ENCODE results near the gene PPEF1.
"Not testable (repeated sequence)": the region's sequence is repeated elsewhere in the genome, so short reads cannot be mapped to it uniquely, and the experiment has no call there.

The PPEF1 gene

DNA sequence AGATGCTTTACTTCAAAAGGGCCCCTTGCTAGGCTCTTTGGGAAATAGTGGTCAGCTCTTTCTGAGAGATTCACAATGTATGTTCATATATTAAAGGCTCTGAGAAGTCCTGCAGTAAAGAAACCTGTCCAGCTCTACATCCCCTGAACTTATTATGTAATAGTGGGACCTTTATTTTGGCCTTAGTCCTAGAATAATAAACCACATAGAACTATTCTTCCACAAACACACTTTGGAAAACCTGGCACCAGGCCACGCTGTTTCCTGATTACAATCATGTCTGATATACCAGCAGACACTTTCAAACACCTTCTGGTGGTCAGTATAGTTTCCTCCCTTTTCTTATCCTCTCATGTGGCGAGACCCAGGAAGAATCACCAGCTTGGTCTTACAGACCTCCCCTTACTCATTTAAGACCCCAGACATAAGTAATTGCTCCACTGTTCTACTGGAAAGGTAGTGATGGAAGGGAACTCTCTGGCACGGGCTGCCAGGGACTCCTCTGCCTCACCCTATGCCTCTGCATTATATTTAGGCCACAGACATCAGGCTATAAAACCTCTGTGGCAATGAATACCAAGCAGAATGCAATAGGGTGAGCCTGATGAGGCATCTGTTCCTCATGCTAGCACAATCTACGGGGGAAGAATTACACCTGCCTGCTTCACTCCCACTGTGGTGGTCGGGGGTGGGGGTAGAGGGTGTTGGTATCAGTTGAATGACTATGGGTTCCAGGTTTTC, 5.7 kb upstream of the PPEF1 start:
- in situ Hi-C loops (cut with HindIII; ENCODE audit: low sequenced_read_pairs): no loop called here

DNA sequence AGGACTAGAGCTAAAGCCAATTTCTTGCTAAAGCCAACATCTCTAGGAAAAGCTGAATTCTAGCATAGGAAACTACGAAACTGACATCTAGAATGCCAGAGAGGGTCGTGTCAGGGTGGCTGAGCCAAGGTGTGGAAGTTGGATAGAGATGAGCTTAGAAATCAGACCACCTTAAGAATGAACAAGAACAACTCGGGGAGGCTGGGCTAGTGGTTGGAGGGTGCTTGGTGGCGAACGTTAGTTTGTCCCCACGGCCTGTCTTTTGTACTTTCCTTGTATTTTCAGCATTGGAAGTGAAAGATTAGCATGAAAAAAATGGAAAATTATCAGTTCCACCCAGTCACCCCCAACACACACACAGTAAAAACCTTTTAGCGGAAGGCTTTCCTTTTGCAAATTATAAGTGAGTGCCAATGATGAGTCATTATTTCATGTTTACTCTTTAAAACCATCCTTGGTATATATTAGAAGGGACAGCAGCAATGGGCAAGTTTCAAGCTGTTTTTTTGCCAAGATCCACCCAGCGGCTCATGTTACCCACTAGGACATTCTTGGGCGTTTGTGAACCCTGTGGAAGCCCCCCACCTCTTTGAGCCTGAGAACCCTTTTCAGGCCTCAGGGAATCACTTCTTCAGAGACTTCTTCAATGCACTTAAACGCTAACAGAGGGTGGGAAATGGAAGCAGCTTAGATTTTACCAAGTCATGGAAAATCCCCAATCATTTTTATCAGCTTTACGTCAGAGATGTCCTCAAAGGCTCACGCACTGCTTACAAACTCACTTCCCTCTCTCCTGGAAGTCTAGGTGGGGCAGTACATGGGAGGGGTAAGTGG, 4.9 kb upstream of the PPEF1 start:
- in situ Hi-C loops (cut with HindIII; ENCODE audit: low sequenced_read_pairs): no loop called here

DNA sequence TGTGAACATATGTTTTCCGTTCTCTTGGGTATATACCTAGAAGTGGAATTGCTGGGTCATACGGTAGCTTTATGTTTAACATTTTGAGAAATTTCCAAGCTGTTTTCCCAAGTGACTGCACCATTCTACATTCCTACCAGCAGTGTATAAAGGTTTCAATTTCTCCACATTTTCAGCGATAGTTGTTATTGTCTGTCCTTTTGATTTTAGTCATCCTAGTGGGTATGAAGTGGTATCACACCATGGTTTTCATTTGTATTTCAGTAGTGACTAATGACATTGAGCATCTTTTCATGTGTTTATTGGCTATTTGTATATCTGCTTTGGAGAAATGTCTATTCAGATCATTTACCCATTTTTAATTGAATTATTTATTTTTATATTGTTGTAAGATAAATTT, 2.4 kb downstream of the PPEF1 start:
- in situ Hi-C loops (cut with HindIII; ENCODE audit: low sequenced_read_pairs): no loop called here

DNA sequence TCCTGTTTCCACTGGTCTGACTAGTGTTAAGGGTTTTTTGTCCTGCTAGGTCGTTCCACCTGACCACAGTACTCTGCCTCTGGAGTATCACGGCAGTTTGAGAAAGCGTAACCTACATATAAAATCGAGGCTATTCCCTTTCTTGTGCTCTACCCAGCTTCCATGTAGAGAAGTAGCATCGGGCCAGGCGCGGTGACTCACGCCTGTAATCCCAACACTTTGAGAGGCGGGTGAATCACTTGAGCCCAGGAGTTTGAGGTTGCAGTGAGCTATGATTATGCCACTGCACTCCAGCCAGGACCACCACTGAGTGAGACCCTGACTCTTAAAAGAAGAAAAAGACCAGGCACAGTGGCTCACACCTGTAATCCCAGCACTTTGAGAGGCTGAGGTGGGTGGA, 7.5 kb downstream of the PPEF1 start:
- in situ Hi-C loops (cut with HindIII; ENCODE audit: low sequenced_read_pairs): no loop called here

DNA sequence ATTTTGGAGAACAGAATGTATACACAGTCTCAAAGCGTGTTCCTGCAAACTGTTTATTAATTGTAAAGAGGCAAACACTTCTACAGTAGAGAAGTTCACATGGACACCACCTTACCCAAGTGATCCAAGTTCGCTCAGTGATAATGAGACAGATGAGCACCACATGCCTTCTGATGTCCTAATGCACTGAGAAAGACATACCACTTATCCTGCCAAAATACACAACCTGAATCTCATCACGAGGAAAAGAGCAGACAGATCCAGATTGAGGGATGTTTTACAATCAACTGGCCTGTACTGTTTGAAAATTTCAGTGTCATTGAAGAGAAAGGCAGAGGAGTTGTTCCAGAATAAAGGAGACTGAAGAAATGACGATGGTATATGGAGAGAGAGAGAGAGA, 12.4 kb downstream of the PPEF1 start:
- in situ Hi-C loops (cut with HindIII; ENCODE audit: low sequenced_read_pairs): no loop called here

DNA sequence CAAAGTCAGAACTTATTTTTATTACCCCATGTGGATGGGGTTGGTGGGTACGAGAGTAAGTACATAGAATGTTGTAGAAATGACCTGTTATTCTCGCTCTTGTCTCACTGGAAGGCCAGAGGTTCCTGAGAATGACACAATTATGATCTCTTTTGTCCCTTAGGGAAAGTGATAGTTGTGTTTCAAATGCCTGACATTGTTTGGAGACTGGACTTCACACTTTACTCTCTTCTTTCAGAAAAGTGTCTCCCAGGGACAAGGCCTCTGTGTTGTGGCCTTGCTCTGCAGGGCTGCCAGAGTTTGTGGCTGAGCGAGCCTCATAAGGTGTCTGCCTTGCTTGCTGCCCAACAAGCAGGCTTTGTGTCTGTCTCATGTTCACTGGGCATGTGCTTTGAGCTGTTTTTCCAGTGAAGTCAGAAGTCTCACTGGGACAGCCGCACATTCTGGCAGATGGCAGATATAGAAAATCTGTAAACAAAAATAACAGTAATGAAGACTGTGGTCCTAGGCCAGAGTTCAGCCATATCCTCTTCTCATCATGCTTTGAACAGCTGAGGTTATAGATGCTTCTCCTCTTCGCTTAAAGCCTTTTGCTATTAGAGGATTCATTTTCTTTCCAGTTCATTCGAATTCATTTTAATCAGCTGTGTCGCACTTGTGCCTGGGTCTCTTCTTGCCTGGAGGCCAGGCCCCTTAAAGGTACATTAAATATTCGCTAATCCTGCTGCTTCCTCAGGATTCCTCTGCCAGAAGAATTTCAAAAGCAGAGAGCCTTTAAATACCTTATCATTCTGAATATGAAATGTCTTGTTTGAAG, 14.4 kb downstream of the PPEF1 start:
- in situ Hi-C loops (cut with HindIII; ENCODE audit: low sequenced_read_pairs): no loop called here

DNA sequence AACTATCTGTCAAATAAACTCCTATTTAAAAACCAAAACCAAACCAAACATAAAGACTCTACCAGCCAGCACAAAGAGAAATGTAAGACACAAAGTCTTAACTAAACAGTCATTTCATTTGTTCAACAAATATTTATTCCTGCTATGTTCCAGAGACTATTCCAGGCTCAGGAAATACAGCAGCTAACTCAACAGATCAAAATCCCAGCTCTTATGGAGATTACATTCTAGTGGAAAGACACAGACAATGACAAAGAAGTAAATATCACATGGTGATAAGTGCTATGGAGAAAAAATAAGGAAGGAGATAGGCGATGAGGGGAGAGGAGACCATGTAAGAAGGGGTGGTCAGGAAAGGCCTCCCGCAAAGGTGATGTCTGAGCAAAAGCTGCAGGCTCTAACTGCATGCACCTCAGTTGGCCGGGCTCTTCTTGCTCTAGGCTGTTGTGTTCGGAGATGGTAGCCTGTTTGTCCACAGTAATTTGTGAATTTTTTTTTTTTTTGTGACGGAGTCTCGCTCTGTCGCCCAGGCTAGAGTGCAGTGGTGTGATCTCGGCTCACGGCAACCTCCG, 15.1 kb downstream of the PPEF1 start:
- in situ Hi-C loops (cut with HindIII; ENCODE audit: low sequenced_read_pairs): no loop called here

DNA sequence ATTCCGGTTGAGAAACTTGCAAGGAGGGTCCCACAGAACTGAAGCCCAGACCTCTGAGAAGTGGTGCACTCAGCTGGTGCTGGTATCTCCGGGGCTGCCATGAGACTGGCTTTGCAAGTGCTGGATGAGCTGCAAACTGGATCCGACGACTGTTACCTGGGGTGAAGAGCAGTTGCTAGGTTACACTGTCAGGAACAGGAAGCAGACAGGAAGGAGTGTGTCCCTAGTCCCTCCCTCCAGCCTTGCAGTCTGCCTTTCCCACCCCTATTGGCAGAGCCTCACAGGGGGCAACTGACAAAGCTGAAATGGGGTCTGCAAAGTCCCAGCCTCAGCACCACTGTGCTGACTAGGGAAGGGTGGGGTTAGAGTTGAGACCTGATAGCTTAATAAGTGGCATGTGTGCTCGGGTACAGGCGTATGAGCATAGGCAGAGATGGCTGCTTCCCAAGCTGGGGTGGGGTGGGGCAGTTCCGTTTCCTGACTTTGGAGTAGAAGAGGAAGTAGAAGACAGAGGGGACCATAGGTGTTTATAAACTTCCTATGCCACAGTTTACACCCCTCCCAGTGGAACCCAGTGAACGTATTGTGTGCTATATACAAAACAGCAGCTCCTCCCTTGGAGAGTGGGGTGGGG, 18.0 kb downstream of the PPEF1 start:
- in situ Hi-C loops (cut with HindIII; ENCODE audit: low sequenced_read_pairs): no loop called here

DNA sequence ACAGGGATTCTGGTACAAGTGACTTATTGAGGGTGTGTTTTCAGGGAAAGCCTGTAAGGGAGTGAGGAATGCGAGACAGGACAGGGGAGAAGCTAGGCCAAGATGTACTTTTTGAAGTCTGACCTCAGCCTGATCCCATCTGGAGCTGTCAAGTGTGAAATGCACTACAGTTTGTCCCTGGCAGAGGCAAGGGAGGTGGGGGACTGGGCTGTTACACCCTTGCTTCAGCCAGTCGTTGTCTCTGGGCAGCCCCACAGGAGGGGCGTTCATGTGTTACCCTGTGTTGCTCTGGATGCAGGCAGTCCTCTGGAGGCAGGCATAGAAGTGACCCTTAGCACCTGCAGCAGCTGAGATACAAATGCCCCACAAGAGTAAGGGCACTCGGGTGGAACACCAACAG, 25.8 kb downstream of the PPEF1 start:
- in situ Hi-C loops (cut with HindIII; ENCODE audit: low sequenced_read_pairs): no loop called here

DNA sequence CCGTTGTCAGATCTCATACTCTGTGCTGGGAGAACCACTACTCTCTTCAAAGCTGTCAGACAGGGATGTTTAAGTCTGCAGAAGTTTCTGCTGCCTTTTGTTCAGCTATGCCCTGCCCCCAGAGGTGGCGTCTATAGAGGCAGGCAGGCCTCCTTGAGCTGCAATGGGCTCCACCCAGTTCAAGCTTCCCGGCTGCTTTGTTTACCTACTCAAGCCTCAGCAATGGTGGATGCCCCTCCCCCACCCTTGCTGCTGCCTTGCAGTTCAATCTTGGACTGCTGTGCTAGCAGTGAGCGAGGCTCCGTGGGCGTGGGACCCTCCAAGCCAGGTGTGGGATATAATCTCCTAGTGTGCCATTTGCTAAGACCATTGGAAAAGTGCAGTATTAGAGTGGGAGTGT, 32.2 kb downstream of the PPEF1 start:
- in situ Hi-C loops (cut with HindIII; ENCODE audit: low sequenced_read_pairs): not testable (repeated sequence)

DNA sequence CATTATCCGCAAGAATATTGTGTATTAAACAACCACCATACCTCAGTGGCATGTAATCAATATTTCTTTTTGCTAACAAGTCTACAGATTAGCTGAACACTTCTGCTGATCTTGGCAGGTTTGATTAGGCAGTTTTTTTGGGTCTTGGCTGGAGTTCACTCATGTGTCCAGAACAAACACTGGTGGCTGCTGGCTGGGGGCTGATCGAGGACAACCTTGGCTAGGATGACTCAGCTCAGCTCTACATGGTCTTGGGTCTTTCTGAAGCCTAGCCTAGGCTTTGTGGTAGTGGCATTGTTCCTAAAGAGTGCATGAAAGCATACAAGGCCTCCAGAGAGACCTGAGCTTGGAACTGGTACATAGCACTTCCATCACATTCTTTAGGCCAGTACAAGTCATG, 41.1 kb downstream of the PPEF1 start:
- in situ Hi-C loops (cut with HindIII; ENCODE audit: low sequenced_read_pairs): no loop called here

DNA sequence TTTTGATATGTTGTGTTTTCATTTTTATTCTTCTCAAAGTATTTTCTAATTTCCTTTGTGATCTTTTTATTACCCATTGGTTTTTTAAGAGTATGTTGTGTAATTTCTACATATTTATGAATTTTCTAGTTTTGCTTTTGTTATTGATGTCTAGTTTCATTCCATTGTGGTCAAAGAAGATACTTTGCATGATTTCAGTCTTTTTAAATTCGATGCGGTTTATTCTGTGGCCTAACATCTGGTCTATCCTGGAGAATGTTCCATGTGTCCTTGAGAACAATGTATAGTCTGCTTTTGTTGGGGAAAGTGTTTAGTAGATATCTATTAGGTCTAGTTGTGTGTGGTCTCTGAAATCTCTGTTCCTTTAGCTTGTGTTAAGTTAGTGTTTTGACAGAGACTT, 46.2 kb downstream of the PPEF1 start:
- in situ Hi-C loops (cut with HindIII; ENCODE audit: low sequenced_read_pairs): no loop called here

DNA sequence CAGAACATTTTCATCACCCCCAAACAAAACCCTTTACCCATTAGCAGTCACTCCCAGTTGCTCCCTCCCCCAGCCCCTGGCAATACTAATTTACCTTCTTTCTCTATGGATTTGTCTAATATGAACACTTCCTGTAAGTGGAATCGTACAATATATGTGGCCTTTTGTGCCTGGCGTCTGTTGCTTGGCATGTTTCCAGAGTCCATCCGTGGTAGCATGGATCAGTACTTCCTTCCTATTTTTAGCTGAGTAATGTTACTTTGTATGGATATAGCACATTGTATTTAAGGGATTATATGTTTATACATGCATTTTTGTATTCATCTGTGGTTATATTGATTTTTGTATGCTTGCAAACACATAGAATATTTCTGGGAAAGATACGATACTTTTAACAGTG, 48.2 kb downstream of the PPEF1 start:
- in situ Hi-C loops (cut with HindIII; ENCODE audit: low sequenced_read_pairs): no loop called here

DNA sequence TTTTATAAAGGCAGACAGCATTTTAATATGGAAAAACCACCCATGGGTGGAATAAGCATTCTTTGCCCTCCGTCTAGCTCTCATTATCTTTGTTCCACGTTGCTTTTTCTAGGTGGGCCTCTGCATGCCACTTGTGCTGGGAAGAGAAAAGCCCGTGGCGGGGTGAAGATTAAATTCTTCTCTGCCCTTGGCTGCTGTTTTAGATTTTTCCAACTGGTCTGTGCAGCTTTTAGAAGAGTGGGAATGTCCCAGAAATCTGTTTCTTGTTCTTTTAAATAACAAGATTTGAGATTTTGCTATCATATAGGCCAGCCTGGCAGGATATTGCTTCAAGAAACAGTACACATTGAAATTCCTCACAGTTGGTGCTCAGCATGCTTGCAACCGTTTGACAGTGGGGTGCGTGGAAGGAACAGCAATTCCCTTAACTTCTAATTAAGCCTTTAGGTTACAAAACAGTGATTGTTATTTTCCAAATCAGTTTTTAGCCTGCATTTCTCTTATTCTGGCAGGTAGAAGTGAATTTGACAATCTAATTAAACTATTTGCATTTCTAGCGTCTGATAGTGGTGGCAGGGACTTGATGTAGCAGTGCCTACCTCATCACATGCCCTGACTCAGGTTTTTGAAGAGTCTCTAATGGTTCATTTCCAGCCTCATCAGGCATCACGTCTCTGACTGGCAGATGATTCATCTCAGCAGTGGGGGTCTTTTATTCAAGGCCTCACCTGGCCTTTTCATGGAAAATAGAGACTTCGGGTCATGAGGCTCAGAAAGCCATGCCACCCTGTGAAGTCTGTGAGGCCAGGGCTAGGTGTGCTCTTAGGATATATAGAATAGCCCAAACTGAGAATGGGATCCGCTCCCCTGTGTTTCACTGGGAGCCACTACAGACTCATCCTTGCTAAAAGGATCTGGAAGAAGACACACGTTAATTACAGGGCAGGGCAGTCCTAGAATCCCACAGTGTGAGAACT, 50.8 kb downstream of the PPEF1 start:
- in situ Hi-C loops (cut with HindIII; ENCODE audit: low sequenced_read_pairs): no loop called here

DNA sequence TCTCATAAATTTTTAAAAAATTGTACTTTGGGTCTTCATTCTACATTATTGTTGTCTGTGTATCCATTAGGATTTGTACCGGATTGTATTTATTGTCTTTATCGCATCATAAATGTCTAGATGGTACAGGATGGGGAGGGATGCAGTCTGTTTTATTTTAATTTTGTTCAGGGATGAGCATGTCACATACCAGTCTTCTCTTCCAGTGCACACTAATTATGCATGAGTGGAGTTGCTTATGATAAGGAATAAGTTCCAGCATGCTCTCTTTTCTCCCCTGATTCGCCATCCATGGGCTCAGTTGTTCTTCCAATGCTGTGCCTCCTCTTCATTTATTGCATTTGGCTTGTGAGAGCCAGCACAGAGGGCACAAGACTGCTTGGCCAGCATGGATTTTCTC, 54.3 kb downstream of the PPEF1 start:
- in situ Hi-C loops (cut with HindIII; ENCODE audit: low sequenced_read_pairs): no loop called here

DNA sequence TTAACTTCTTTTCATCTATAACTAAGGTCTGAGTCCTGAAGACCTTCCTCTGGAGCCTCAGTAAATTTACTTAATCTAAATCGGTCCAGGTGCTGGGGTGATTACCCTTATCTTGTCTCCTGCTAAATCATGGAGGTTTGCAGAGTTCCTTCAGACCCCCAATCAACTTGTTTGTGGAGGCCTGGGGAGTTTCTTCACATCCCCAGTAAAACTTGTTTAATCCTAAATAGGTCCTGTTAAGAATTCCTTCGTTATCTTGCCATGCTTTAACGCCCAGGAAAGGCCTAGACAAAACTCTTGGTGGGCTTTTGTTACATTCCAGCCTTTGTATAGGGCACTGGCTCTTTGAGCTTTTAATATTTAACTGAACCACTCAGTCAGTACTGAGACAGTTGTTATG, 55.7 kb downstream of the PPEF1 start:
- in situ Hi-C loops (cut with HindIII; ENCODE audit: low sequenced_read_pairs): not testable (repeated sequence)

DNA sequence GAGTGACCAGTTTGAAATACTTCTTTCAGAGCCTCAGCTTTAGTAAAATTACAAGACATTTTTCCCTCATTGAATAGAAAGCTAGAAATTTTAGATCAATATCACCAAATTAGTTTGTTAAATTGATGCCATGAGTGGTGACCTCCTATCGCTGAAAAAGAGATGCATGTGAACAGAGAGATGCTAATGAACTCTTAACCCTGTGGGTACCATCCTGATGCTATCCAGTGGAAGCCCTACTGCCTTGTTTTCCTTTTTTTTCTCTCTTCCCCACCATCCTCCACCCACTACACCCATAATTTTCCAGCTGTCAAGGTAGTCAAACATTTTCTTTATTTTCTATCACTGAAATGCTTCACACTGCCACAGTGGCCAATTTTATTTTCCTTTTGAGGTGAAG, 61.9 kb downstream of the PPEF1 start:
- in situ Hi-C loops (cut with HindIII; ENCODE audit: low sequenced_read_pairs): no loop called here

DNA sequence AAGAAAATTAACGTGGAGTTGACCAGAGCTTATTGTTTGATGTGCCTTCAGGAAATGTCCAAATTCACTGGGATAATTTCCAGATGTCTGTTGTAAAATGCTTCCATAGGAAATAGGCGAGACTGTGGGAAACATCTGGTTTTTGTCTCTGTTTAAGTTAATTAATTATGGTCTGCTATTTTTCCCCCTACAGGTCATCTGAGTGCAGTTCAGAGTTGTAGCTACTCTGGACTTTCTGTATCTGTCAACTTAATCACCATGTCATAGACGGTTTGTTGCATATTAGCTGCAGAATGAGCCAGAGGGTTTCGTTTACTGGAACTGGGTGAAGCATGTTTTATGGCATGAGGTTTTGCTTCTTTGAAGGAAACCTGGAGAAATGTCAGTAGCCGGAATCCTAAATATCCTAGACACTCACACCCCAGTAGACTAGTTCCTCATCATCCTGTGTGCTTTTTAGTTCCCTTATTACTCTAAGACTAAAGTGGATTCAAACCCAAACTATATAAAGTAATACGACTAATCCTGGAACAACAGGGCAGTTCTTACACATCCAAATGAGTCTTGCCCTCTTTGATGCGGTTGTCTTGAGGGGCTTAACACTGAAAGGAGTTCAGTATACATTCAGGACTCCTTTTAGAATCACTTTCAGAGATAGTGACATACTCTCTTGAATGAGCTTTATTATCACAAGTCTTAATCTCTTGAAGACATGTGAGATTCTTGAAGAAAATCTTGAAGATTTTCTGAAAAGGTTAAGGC, 62.5 kb downstream of the PPEF1 start:
- in situ Hi-C loops (cut with HindIII; ENCODE audit: low sequenced_read_pairs): no loop called here

DNA sequence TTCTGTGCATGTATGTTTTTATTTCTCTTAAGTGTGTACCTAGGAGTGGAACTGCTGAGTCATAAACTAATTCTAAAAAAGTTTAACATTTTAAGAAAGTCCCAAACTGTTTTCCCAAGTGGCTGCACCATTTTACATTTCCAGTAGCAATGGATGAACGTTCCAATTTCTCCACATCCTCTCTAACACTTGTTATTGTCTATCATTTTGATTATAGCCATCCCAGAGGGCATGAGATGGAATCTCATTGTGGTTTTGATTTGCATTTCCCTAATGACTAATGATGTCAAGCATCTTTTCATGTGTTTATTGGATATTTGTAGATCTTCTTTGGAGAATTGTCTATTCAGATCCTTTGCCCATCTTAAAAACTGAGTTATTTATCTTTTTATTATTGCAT, 82.5 kb downstream of the PPEF1 start:
- in situ Hi-C loops (cut with HindIII; ENCODE audit: low sequenced_read_pairs): no loop called here

All from endothelial cell of hepatic sinusoid (primary cell).